ENCODE measurements around the gene BAG3. TPM values are rescaled to one million over a fixed set of nuclear protein-coding genes. Genes with fewer than 3 reads are reported as not detected.
"Not testable (repeated sequence)": the region's sequence is repeated elsewhere in the genome, so short reads cannot be mapped to it uniquely, and the experiment has no call there.

BAG3 gene
- polyA plus RNA-seq, 3 donors, result 12.1 to 90.9 (median 44.0) TPM

- WGBS, 3 donors, result 70 to 91% (median 87%) methylated on average over 1 of the region's 1 CpG
- not testable (repeated sequence) for H3K27ac ChIP-seq (ENCODE audit: low read depth, low read length)
Measured at GRCh38 chr10:119710935-119711334, 59.8 kb downstream of the BAG3 start.

- no peak overlapping the region for H3K27ac ChIP-seq (ENCODE audit: low read depth, low read length)
- 73 to 74% (median 73%) methylated on average over 7 of the region's 7 CpGs for WGBS, 3 donors
Measured at GRCh38 chr10:119713744-119714483, 62.7 kb downstream of the BAG3 start.

- H3K27ac ChIP-seq (ENCODE audit: low read depth, low read length), result no peak overlapping the region
- 54 to 70% (median 65%) methylated on average over 2 of the region's 2 CpGs for WGBS, 3 donors
Measured at GRCh38 chr10:119714484-119714816, 63.3 kb downstream of the BAG3 start.

- 57 to 75% (median 71%) methylated on average over 8 of the region's 8 CpGs for WGBS, 3 donors
- no peak overlapping the region for H3K27ac ChIP-seq (ENCODE audit: low read depth, low read length)
Measured at GRCh38 chr10:119715628-119716505, 64.7 kb downstream of the BAG3 start.

GRCh38 chr10:119723161-119723560, 72.0 kb downstream of the BAG3 start:
- WGBS, 3 donors, result 72 to 94% (median 92%) methylated on average over 2 of the region's 2 CpGs
- H3K27ac ChIP-seq (ENCODE audit: low read depth, low read length), result no peak overlapping the region

- 84 to 86% (median 85%) methylated on average over 3 of the region's 3 CpGs for WGBS, 3 donors
- H3K27ac ChIP-seq (ENCODE audit: low read depth, low read length), result no peak overlapping the region
Measured at GRCh38 chr10:119723624-119724023, 72.4 kb downstream of the BAG3 start.

- H3K27ac ChIP-seq (ENCODE audit: low read depth, low read length), result no peak overlapping the region
- WGBS, 3 donors, result 24 to 32% (median 26%) methylated on average over 20 to 21 of the region's 21 CpGs
Measured at GRCh38 chr10:119724593-119725516, 73.7 kb downstream of the BAG3 start.

GRCh38 chr10:119725517-119725827, 74.3 kb downstream of the BAG3 start:
- 0 to 1% (median 0%) methylated on average over 30 to 32 of the region's 32 CpGs for WGBS, 3 donors

GRCh38 chr10:119725828-119726675, 74.9 kb downstream of the BAG3 start, which contains the start of gene INPP5F:
INPP5F (plus strand) TSS chr10:119726050; CDS start chr10:119726263, 213 bp downstream.
- 0 to 1% (median 0%) methylated on average over 64 to 90 of the region's 95 CpGs for WGBS, 3 donors
- H3K27ac ChIP-seq (ENCODE audit: low read depth, low read length), result peak within 1 kb of the TSS; percentile 28

More at GRCh38 chr10:119725517-119725827, 74.3 kb downstream of the BAG3 start:
- no peak overlapping the region for H3K27ac ChIP-seq (ENCODE audit: low read depth, low read length)

GRCh38 chr10:119726676-119727261, 75.6 kb downstream of the BAG3 start:
- no peak overlapping the region for H3K27ac ChIP-seq (ENCODE audit: low read depth, low read length)
- WGBS, 3 donors, result 52 to 53% (median 53%) methylated on average over 14 of the region's 14 CpGs

Other genes starting within 250 kb of the BAG3 start
- gene RGS10, start 108.7 kb upstream of the BAG3 start, polyA plus RNA-seq, result 10 to 100 TPM in 2 of 3 donors, 1 to 10 TPM in 1; 3.7 to 34.5 (median 11.7) TPM
- 10 to 100 TPM; 34.7 to 39.9 (median 38.6) TPM for gene TIAL1, start 54.4 kb upstream of the BAG3 start, polyA plus RNA-seq
- gene INPP5F, start 74.7 kb downstream of the BAG3 start, polyA plus RNA-seq, result 1 to 10 TPM; 5.1 to 9.6 (median 7.6) TPM
- gene MCMBP, start 221.5 kb downstream of the BAG3 start, polyA plus RNA-seq, result 10 to 100 TPM; 16.2 to 42.5 (median 31.0) TPM
- gene SEC23IP, start 241.3 kb downstream of the BAG3 start, polyA plus RNA-seq, result 10 to 100 TPM in 2 of 3 donors, 1 to 10 TPM in 1; 5.1 to 15.5 (median 10.1) TPM